Endothelial cell of umbilical vein (primary cell): ENCODE data around the gene DENND1A. TPM values are rescaled to one million over a fixed set of nuclear protein-coding genes. Genes with fewer than 3 reads are reported as not detected.

Source experiments
- BruUV-seq: library from RNA; stranded (reverse); fragments of 400-500 nt; replicated peaks from 2 replicates; lab custom pipeline; 2021; lab: Mats Ljungman, UMichigan
- CTCF ChIA-PET: fragments of 300-600, 350-600 bp; sonication (Branson Sonifier 250); formaldehyde crosslinking; loops from one replicate; lab custom pipeline; 2021; ENCODE audit warnings: antibody characterized with exemption, inconsistent platforms; lab: Charles Lee
- POLR2A ChIA-PET: fragments of 300-600, 350-600 bp; sonication (Branson Sonifier 250); formaldehyde crosslinking; loops from one replicate; lab custom pipeline; 2021; ENCODE audit warnings: antibody characterized with exemption, inconsistent platforms; lab: Charles Lee
- DNase-seq: peaks from one replicate; pipeline ENCODE4 v3.0.0-alpha.2; 2011; ENCODE audit warnings: low read depth, low spot score
- FAIRE-seq: peaks from 2 replicates; lab custom pipeline; 2011; peaks lifted over from hg19 to GRCh38; lab: Jason Lieb, UNC
- H2AFZ ChIP-seq: 2 replicates; pipeline ENCODE4 v1.6.0; 2012; ENCODE audit warnings: low read depth, low read length, control low read depth, inconsistent platforms
- H3K27ac ChIP-seq: 2 replicates; pipeline ENCODE4 v1.5.1; 2011; ENCODE audit warnings: low read depth, mild to moderate bottlenecking, control low read depth, low read length, moderate library complexity; ENCODE audit not compliant: insufficient read depth
- H3K27me3 ChIP-seq, 2 experiments: 2 replicates each; pipeline versions ENCODE4 v1.6.0 to v1.6.1; 2011; ENCODE audit warnings: low read length in 2 of 2, mixed read lengths in 1 of 2; ENCODE audit not compliant: control insufficient read depth in 2 of 2, insufficient read depth in 2 of 2
- H3K36me3 ChIP-seq, 2 experiments: 2 replicates in 1 of 2; 3 replicates in 1 of 2; pipeline ENCODE4 v1.5.1; 2011; ENCODE audit warnings: low read length in 2 of 2, mild to moderate bottlenecking in 1 of 2, moderate library complexity in 1 of 2; ENCODE audit not compliant: control insufficient read depth in 2 of 2, insufficient read depth in 2 of 2; ENCODE audit errors: extremely low read depth in 1 of 2
- H3K4me1 ChIP-seq: 3 replicates; pipeline ENCODE4 v1.5.1; 2011; ENCODE audit warnings: mild to moderate bottlenecking, low read length; ENCODE audit not compliant: control insufficient read depth, insufficient read depth; ENCODE audit errors: extremely low read depth
- H3K4me2 ChIP-seq: 2 replicates; pipeline ENCODE4 v1.6.1; 2011; ENCODE audit warnings: low read length, control low read depth, mixed read lengths; ENCODE audit not compliant: insufficient read depth
- H3K4me3 ChIP-seq, 3 experiments: fragments of 200-600 bp in 1 of 3; sonication (generic), shearing (Covaris generic) in 1 of 3; replicated peaks in 1 of 3; 2 replicates each; pipeline ENCODE4 v1.5.1; 2011 to 2016; ENCODE audit warnings: control low read depth in 3 of 3, low read length in 3 of 3, mild to moderate bottlenecking in 2 of 3, inconsistent platforms in 1 of 3, low read depth in 1 of 3, moderate library complexity in 1 of 3; ENCODE audit not compliant: insufficient read depth in 1 of 3
- H3K79me2 ChIP-seq: 2 replicates; pipeline ENCODE4 v1.6.0; 2012; ENCODE audit warnings: low read length, inconsistent platforms; ENCODE audit not compliant: control insufficient read depth, insufficient read depth
- H3K9ac ChIP-seq: replicated peaks from 2 replicates; pipeline ENCODE3; 2011; ENCODE audit warnings: low read length, control low read depth; ENCODE audit not compliant: insufficient read depth; ENCODE audit errors: extremely low read depth
- H3K9me1 ChIP-seq: replicated peaks from 3 replicates; pipeline ENCODE4 v1.6.0; 2011; ENCODE audit warnings: mild to moderate bottlenecking, low read length; ENCODE audit not compliant: control insufficient read depth, insufficient read depth; ENCODE audit errors: extremely low read depth
- H3K9me3 ChIP-seq: replicated peaks from 2 replicates; pipeline ENCODE4 v1.5.1; 2012; ENCODE audit warnings: low read length, inconsistent platforms; ENCODE audit not compliant: control insufficient read depth, insufficient read depth
- H4K20me1 ChIP-seq: replicated peaks from 2 replicates; pipeline ENCODE3; 2011; ENCODE audit warnings: mild to moderate bottlenecking, low read length; ENCODE audit not compliant: control insufficient read depth, insufficient read depth; ENCODE audit errors: extremely low read depth
- CTCF ChIP-seq, 2 donors: IDR thresholded peaks; 1 replicate in 1 of 2; 2 replicates in 1 of 2; pipeline ENCODE4 v1.5.1; 2011; ENCODE audit warnings: low read length in 2 of 2, mild to moderate bottlenecking in 2 of 2, moderate library complexity in 2 of 2, control low read depth in 1 of 2, inconsistent platforms in 1 of 2, low read depth in 1 of 2; ENCODE audit not compliant: insufficient read depth in 1 of 2; ENCODE audit errors: extremely low read depth in 1 of 2
- EZH2 ChIP-seq: IDR thresholded peaks from 2 replicates; pipeline ENCODE4 v1.6.1; 2012; ENCODE audit warnings: borderline replicate concordance, low read depth, mild to moderate bottlenecking, moderate library complexity, low read length, inconsistent platforms; ENCODE audit not compliant: severe bottlenecking
- FOS ChIP-seq: IDR thresholded peaks from 2 replicates; pipeline ENCODE4 v1.6.1; 2011; ENCODE audit warnings: mild to moderate bottlenecking, low read length, moderate library complexity, borderline replicate concordance; ENCODE audit not compliant: insufficient read depth
- GATA2 ChIP-seq: IDR thresholded peaks from 2 replicates; pipeline ENCODE4 v1.7.0; 2011; ENCODE audit warnings: low read depth, mild to moderate bottlenecking, moderate library complexity, mixed read lengths, low read length; ENCODE audit not compliant: insufficient read length, insufficient read depth
- JUN ChIP-seq: IDR thresholded peaks from 2 replicates; pipeline ENCODE4 v1.6.1; 2011; ENCODE audit warnings: borderline replicate concordance, low read depth; ENCODE audit not compliant: insufficient read length, insufficient read depth
- MAX ChIP-seq: IDR thresholded peaks from 2 replicates; pipeline ENCODE4 v1.6.1; 2011; ENCODE audit not compliant: insufficient read depth, insufficient read length
- MYC ChIP-seq: IDR thresholded peaks from one replicate; pipeline ENCODE4 v1.6.1; 2011; ENCODE audit warnings: mild to moderate bottlenecking, low read depth, low read length
- POLR2A ChIP-seq: IDR thresholded peaks from 2 replicates; pipeline ENCODE4 v1.6.1; 2012; ENCODE audit warnings: low read depth, mild to moderate bottlenecking, control low read depth, low read length
- POLR2AphosphoS5 ChIP-seq: IDR thresholded peaks from 2 replicates; pipeline ENCODE4 v1.6.1; 2012; ENCODE audit warnings: low read depth, mild to moderate bottlenecking, control low read depth, low read length, moderate library complexity; ENCODE audit not compliant: insufficient read depth
- dilution Hi-C: fragments of 300-500 bp; cut with MboI; formaldehyde crosslinking; loops from one replicate; pipeline ENCODE4 v1.15.0; 2019; ENCODE audit warnings: low sequenced_read_pairs; ENCODE audit not compliant: extremely low pct_ligation_motif_present
- intact Hi-C: fragments of 100-400 bp; cut with micrococcal nuclease; formaldehyde crosslinking; loops from one replicate; pipeline ENCODE4 v1.10.0; 2022
- polyA plus RNA-seq, 4 experiments: library from polyadenylated mRNA; depleted of rRNA in 3 of 4; stranded (reverse) in 3 of 4; unstranded in 1 of 4; fragments of >200 nt; gene quantifications; 2 replicates each; pipeline versions ENCODE4 v1.2.1 to v1.2.3, GENCODE V29; 2011 to 2012; ENCODE audit warnings: missing spikeins in 1 of 4
- total RNA-seq: library from RNA; stranded (reverse); gene quantifications from 2 replicates; pipeline ENCODE4 v1.2.3, GENCODE V29; 2021

DENND1A gene
- total and polyA plus RNA-seq, 2 donors (not counting 3 experiments of a cell fraction or from before 2014, with no cell fraction given) = 18.5 to 24.5 TPM

- H3K4me1 ChIP-seq = no peaks in the 10 kb centered on the region
- no peaks in the 10 kb centered on the region for H4K20me1 ChIP-seq
- no peak overlapping the region for H3K4me2 ChIP-seq
- no peak overlapping the region for H3K27ac ChIP-seq
- no peak for TF ChIP-seq POLR2A
- TF ChIP-seq CTCF (IDR thresholded peaks at IDR 0.05; ENCODE audit: extremely low read depth in 1 of 2, insufficient read depth in 1 of 2, low read depth in 1 of 2, low read length in 2 of 2) = no peak
- TF ChIP-seq EZH2 = no peak
- no peak for TF ChIP-seq JUN
- TF ChIP-seq MYC = no peak
- TF ChIP-seq POLR2AphosphoS5 = no peak
- no peak for TF ChIP-seq MAX
- no peak for TF ChIP-seq FOS
- TF ChIP-seq GATA2 = no peak
- H3K36me3 ChIP-seq = no peaks in the 10 kb centered on the region
- FAIRE-seq (no peak), DNase-seq (no peak)
- POLR2A ChIA-PET = no interaction called here
- no peaks in the 10 kb centered on the region for H3K79me2 ChIP-seq
- CTCF ChIA-PET = no interaction called here
- no peaks in the 10 kb centered on the region for H3K9me1 ChIP-seq
- BruUV-seq = no TSS peak
- no peaks in the 10 kb centered on the region for H3K9me3 ChIP-seq
- no peak overlapping the region for H3K4me3 ChIP-seq
- H3K9ac ChIP-seq = no peak overlapping the region
- dilution Hi-C loops (no loop called here), intact Hi-C loops (no loop called here)
- H3K27me3 ChIP-seq = no peaks in the 10 kb centered on the region
- H2AFZ ChIP-seq = no peak overlapping the region
These were observed 483.8 kb downstream of the DENND1A start for GRCh38 chr9:123445981-123446610.
